ENCODE results near the gene SYNPO2. TPM values are rescaled to one million over a fixed set of nuclear protein-coding genes. Genes with fewer than 3 reads are reported as not detected.

The SYNPO2 gene
- total and polyA plus RNA-seq, 2 of the 13 experiments (the other 11 are each of a cell fraction or from before 2014, with no cell fraction given) = not detected

DNA sequence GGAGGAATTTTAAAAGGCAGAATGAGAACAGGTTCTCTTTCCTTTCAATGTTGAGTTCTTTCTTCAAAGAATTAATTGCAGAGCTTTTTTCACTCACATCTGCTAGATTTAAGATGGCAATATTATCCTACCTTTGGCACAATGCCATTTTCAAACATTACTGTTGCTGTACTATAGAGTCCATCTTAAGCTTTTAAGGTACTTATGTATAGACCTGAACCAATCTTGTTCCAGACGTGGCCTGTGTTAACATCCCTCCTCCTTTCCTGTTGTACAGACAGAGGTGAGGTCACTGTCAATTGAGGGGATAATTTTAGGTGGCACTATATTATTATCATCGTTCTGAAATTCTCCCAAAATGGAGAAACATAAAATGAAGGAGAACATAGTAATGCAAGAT lies 194.0 kb downstream of the SYNPO2 start (continued):
- TF ChIP-seq, protein P1, sequence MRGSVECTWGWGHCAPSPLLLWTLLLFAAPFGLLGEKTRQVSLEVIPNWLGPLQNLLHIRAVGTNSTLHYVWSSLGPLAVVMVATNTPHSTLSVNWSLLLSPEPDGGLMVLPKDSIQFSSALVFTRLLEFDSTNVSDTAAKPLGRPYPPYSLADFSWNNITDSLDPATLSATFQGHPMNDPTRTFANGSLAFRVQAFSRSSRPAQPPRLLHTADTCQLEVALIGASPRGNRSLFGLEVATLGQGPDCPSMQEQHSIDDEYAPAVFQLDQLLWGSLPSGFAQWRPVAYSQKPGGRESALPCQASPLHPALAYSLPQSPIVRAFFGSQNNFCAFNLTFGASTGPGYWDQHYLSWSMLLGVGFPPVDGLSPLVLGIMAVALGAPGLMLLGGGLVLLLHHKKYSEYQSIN (CRISPR knock-in tag; IDR thresholded peaks at IDR 0.05; ENCODE audit: borderline replicate concordance) = no peak
- no peak for TF ChIP-seq THAP8 (CRISPR knock-in tag; IDR thresholded peaks at IDR 0.05; ENCODE audit: borderline replicate concordance)
- no peak for TF ChIP-seq TARDBP (CRISPR knock-in tag; IDR thresholded peaks at IDR 0.05)
- no peak for TF ChIP-seq NFATC3 (CRISPR knock-in tag; IDR thresholded peaks at IDR 0.05)
- no peak for TF ChIP-seq ATM (IDR thresholded peaks at IDR 0.05; ENCODE audit: borderline replicate concordance)
- no peak for TF ChIP-seq ATF3 (CRISPR knock-in tag; IDR thresholded peaks at IDR 0.05)
- TF ChIP-seq, protein P2, sequence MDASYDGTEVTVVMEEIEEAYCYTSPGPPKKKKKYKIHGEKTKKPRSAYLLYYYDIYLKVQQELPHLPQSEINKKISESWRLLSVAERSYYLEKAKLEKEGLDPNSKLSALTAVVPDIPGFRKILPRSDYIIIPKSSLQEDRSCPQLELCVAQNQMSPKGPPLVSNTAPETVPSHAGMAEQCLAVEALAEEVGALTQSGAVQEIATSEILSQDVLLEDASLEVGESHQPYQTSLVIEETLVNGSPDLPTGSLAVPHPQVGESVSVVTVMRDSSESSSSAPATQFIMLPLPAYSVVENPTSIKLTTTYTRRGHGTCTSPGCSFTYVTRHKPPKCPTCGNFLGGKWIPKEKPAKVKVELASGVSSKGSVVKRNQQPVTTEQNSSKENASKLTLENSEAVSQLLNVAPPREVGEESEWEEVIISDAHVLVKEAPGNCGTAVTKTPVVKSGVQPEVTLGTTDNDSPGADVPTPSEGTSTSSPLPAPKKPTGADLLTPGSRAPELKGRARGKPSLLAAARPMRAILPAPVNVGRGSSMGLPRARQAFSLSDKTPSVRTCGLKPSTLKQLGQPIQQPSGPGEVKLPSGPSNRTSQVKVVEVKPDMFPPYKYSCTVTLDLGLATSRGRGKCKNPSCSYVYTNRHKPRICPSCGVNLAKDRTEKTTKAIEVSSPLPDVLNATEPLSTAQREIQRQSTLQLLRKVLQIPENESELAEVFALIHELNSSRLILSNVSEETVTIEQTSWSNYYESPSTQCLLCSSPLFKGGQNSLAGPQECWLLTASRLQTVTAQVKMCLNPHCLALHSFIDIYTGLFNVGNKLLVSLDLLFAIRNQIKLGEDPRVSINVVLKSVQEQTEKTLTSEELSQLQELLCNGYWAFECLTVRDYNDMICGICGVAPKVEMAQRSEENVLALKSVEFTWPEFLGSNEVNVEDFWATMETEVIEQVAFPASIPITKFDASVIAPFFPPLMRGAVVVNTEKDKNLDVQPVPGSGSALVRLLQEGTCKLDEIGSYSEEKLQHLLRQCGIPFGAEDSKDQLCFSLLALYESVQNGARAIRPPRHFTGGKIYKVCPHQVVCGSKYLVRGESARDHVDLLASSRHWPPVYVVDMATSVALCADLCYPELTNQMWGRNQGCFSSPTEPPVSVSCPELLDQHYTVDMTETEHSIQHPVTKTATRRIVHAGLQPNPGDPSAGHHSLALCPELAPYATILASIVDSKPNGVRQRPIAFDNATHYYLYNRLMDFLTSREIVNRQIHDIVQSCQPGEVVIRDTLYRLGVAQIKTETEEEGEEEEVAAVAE (CRISPR knock-in tag; IDR thresholded peaks at IDR 0.05; ENCODE audit: borderline replicate concordance) = no peak
- TF ChIP-seq HMGA1 (CRISPR knock-in tag; conservative IDR thresholded peaks at IDR 0.05) = no peak
- TF ChIP-seq FOXK1 (CRISPR knock-in tag; IDR thresholded peaks at IDR 0.05; ENCODE audit: borderline replicate concordance, low read depth) = no peak
- no peak for TF ChIP-seq BCLAF1 (IDR thresholded peaks at IDR 0.05)
- TF ChIP-seq NCOR1 (IDR thresholded peaks at IDR 0.05; ENCODE audit: borderline replicate concordance, low read length) = no peak
- no peak for TF ChIP-seq ZNF296 (CRISPR knock-in tag; conservative IDR thresholded peaks at IDR 0.05)
- TF ChIP-seq, protein P3, sequence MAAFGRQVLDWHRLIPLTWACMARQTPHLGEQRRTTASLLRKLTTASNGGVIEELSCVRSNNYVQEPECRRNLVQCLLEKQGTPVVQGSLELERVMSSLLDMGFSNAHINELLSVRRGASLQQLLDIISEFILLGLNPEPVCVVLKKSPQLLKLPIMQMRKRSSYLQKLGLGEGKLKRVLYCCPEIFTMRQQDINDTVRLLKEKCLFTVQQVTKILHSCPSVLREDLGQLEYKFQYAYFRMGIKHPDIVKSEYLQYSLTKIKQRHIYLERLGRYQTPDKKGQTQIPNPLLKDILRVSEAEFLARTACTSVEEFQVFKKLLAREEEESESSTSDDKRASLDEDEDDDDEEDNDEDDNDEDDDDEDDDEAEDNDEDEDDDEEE (CRISPR knock-in tag; IDR thresholded peaks at IDR 0.05) = no peak
- TF ChIP-seq ZNF484 (CRISPR knock-in tag; IDR thresholded peaks at IDR 0.05; ENCODE audit: borderline replicate concordance, low read depth) = no peak
- TF ChIP-seq CHCHD3 (CRISPR knock-in tag; IDR thresholded peaks at IDR 0.05) = no peak

Measured in HepG2 (cell line).